Measurements from ENCODE around the gene C17orf58.
"Not testable (repeated sequence)": the region's sequence is repeated elsewhere in the genome, so short reads cannot be mapped to it uniquely, and the experiment has no call there.

Gene C17orf58

GRCh38 chr17:67996301-67997171, at the start of gene C17orf58:
Gene C17orf58, minus strand, starts transcription at chr17:67996469. Its CDS starts 271 bp downstream, at chr17:67996198.
- not testable (repeated sequence) for H3K9me3 ChIP-seq (ENCODE audit: control insufficient read depth, insufficient read depth, low read length); H3K36me3 ChIP-seq (ENCODE audit: insufficient read depth, low read length)
- Histone ChIP-seq H3K9ac (ENCODE audit: low read depth, low read length) (peak within 1 kb of the TSS; percentile 84), H3K4me1 (ENCODE audit: insufficient read depth, low read length) (peaks cover 18% of the 10 kb centered on the region)

- peaks cover 14% of the 10 kb centered on the region for H3K4me1 ChIP-seq (ENCODE audit: insufficient read depth, low read length)
- H3K36me3 ChIP-seq (ENCODE audit: insufficient read depth, low read length), result peaks cover 44% of the 10 kb centered on the region
- peak overlapping the region; percentile 100 for H3K9ac ChIP-seq (ENCODE audit: low read depth, low read length)
- no peaks in the 10 kb centered on the region for H3K9me3 ChIP-seq (ENCODE audit: control insufficient read depth, insufficient read depth, low read length)
Measured at GRCh38 chr17:68036304-68037147, 40.3 kb upstream of the C17orf58 start.

- no peaks in the 10 kb centered on the region for H3K9me3 ChIP-seq (ENCODE audit: control insufficient read depth, insufficient read depth, low read length)
- H3K4me1 ChIP-seq (ENCODE audit: insufficient read depth, low read length), result peaks cover 14% of the 10 kb centered on the region
- H3K36me3 ChIP-seq (ENCODE audit: insufficient read depth, low read length), result peaks cover 36% of the 10 kb centered on the region
- H3K9ac ChIP-seq (ENCODE audit: low read depth, low read length), result peak within 1 kb of the TSS; percentile 100
Measured at GRCh38 chr17:68035523-68036303, 39.4 kb upstream of the C17orf58 start, which contains the start of gene KPNA2. Gene KPNA2, plus strand, starts transcription at chr17:68035735. Its CDS starts 1,398 bp downstream, at chr17:68037133.

- Histone ChIP-seq H3K4me1 (ENCODE audit: insufficient read depth, low read length) (peaks cover 14% of the 10 kb centered on the region), H3K9me3 (ENCODE audit: control insufficient read depth, insufficient read depth, low read length) (no peaks in the 10 kb centered on the region), H3K36me3 (ENCODE audit: insufficient read depth, low read length) (peaks cover 30% of the 10 kb centered on the region), H3K9ac (ENCODE audit: low read depth, low read length) (peak overlapping the region; percentile 48)
Measured at GRCh38 chr17:68035131-68035522, 38.9 kb upstream of the C17orf58 start.

- H3K9ac ChIP-seq (ENCODE audit: low read depth, low read length), result peak overlapping the region; percentile 48
- peaks cover 27% of the 10 kb centered on the region for H3K36me3 ChIP-seq (ENCODE audit: insufficient read depth, low read length)
- no peaks in the 10 kb centered on the region for H3K9me3 ChIP-seq (ENCODE audit: control insufficient read depth, insufficient read depth, low read length)
- H3K4me1 ChIP-seq (ENCODE audit: insufficient read depth, low read length), result peaks cover 18% of the 10 kb centered on the region
Measured at GRCh38 chr17:68034452-68034776, 38.1 kb upstream of the C17orf58 start.

- Histone ChIP-seq H3K9ac (ENCODE audit: low read depth, low read length) (peak overlapping the region; percentile 48), H3K4me1 (ENCODE audit: insufficient read depth, low read length) (peaks cover 18% of the 10 kb centered on the region)
Measured at GRCh38 chr17:68033636-68034451, 37.6 kb upstream of the C17orf58 start.

GRCh38 chr17:68029512-68030215, 33.4 kb upstream of the C17orf58 start:
- Histone ChIP-seq H3K9ac (ENCODE audit: low read depth, low read length) (no peak overlapping the region), H3K4me1 (ENCODE audit: insufficient read depth, low read length) (peaks cover 13% of the 10 kb centered on the region), H3K36me3 (ENCODE audit: insufficient read depth, low read length) (no peaks in the 10 kb centered on the region), H3K9me3 (ENCODE audit: control insufficient read depth, insufficient read depth, low read length) (no peaks in the 10 kb centered on the region)

More at GRCh38 chr17:68033636-68034451, 37.6 kb upstream of the C17orf58 start:
- no peaks in the 10 kb centered on the region for H3K9me3 ChIP-seq (ENCODE audit: control insufficient read depth, insufficient read depth, low read length)
- peaks cover 23% of the 10 kb centered on the region for H3K36me3 ChIP-seq (ENCODE audit: insufficient read depth, low read length)

GRCh38 chr17:68022547-68022946, 26.3 kb upstream of the C17orf58 start:
- not testable (repeated sequence) for H3K9ac ChIP-seq (ENCODE audit: low read depth, low read length); H3K4me1 ChIP-seq (ENCODE audit: insufficient read depth, low read length); H3K36me3 ChIP-seq (ENCODE audit: insufficient read depth, low read length); H3K9me3 ChIP-seq (ENCODE audit: control insufficient read depth, insufficient read depth, low read length)

GRCh38 chr17:68021963-68022362, 25.7 kb upstream of the C17orf58 start:
- Histone ChIP-seq H3K9ac (ENCODE audit: low read depth, low read length) (no peak overlapping the region), H3K36me3 (ENCODE audit: insufficient read depth, low read length) (no peaks in the 10 kb centered on the region), H3K4me1 (ENCODE audit: insufficient read depth, low read length) (no peaks in the 10 kb centered on the region), H3K9me3 (ENCODE audit: control insufficient read depth, insufficient read depth, low read length) (no peaks in the 10 kb centered on the region)

GRCh38 chr17:68020791-68021190, 24.5 kb upstream of the C17orf58 start:
- H3K4me1 ChIP-seq (ENCODE audit: insufficient read depth, low read length); H3K36me3 ChIP-seq (ENCODE audit: insufficient read depth, low read length); H3K9me3 ChIP-seq (ENCODE audit: control insufficient read depth, insufficient read depth, low read length): not testable (repeated sequence)
- H3K9ac ChIP-seq (ENCODE audit: low read depth, low read length), result peak overlapping the region; percentile 80

GRCh38 chr17:68020409-68020756, 24.1 kb upstream of the C17orf58 start:
- peak overlapping the region; percentile 80 for H3K9ac ChIP-seq (ENCODE audit: low read depth, low read length)
- H3K36me3 ChIP-seq (ENCODE audit: insufficient read depth, low read length), result no peaks in the 10 kb centered on the region
- H3K4me1 ChIP-seq (ENCODE audit: insufficient read depth, low read length), result no peaks in the 10 kb centered on the region; the same call in 1 of the 2 replicates
- no peaks in the 10 kb centered on the region for H3K9me3 ChIP-seq (ENCODE audit: control insufficient read depth, insufficient read depth, low read length)

- peak overlapping the region; percentile 80 for H3K9ac ChIP-seq (ENCODE audit: low read depth, low read length)
- no peaks in the 10 kb centered on the region for H3K9me3 ChIP-seq (ENCODE audit: control insufficient read depth, insufficient read depth, low read length)
- H3K4me1 ChIP-seq (ENCODE audit: insufficient read depth, low read length), result no peaks in the 10 kb centered on the region; the same call in 1 of the 2 replicates
- no peaks in the 10 kb centered on the region for H3K36me3 ChIP-seq (ENCODE audit: insufficient read depth, low read length)
Measured at GRCh38 chr17:68019675-68020408, 23.6 kb upstream of the C17orf58 start.

Measured in ES-I3 (cell line).